Ascending aorta (tissue), 2 donors: Measurements from ENCODE around the gene CREB3L4. TPM values are rescaled to one million over a fixed set of nuclear protein-coding genes. Genes with fewer than 3 reads are reported as not detected.
"Not testable (repeated sequence)": the region's sequence is repeated elsewhere in the genome, so short reads cannot be mapped to it uniquely, and the experiment has no call there.

Experiments
- DNase-seq, 2 donors: peaks; one replicate each; pipeline ENCODE4 v3.0.0-alpha.2; 2019; ENCODE audit warnings: low spot score in 2 of 2
- H3K27ac ChIP-seq, 2 donors: fragments of 200-600 bp; sonication (generic); one replicate each; pipeline ENCODE4 v1.5.1; 2016 to 2017; ENCODE audit warnings: mild to moderate bottlenecking in 1 of 2
- H3K27me3 ChIP-seq: fragments of 200-600 bp; sonication (generic); one replicate; pipeline ENCODE4 v1.5.1; 2017
- H3K36me3 ChIP-seq, 2 donors: fragments of 200-600 bp; sonication (generic); one replicate each; pipeline ENCODE4 v1.5.1; 2016
- H3K4me1 ChIP-seq, 2 donors: fragments of 200-600 bp; sonication (generic); one replicate each; pipeline ENCODE4 v1.5.1; 2016 to 2017; ENCODE audit warnings: mild to moderate bottlenecking in 1 of 2
- H3K4me3 ChIP-seq, 2 donors: fragments of 200-600 bp; sonication (generic); one replicate each; pipeline ENCODE4 v1.5.1; 2016 to 2017; ENCODE audit warnings: mild to moderate bottlenecking in 1 of 2
- H3K9me3 ChIP-seq, 2 donors: fragments of 200-600 bp; sonication (generic); one replicate each; pipeline ENCODE4 v1.5.1; 2016
- intact Hi-C: fragments of 100-400 bp; cut with DNase I; formaldehyde crosslinking; loops from one replicate; pipeline ENCODE4 v1.15.1; 2023
- total RNA-seq: library from RNA; depleted of rRNA; stranded (reverse); fragments of >200 nt; gene quantifications from one replicate; pipeline ENCODE4 v1.1.0, GENCODE V29; 2016
- TF ChIP-seq, protein P1 (sequence below), 3 experiments: fragments of 200-600 bp in 2 of 3; fragments of 450-650 bp in 1 of 3; sonication (generic) in 2 of 3; IDR thresholded peaks; one replicate each; pipeline ENCODE4 v1.5.1; 2016 to 2019; ENCODE audit warnings: antibody characterized with exemption in 3 of 3, mild to moderate bottlenecking in 1 of 3, moderate library complexity in 1 of 3

CREB3L4 gene
- total RNA-seq, 1 donor from 2014 or later, result 6.3 TPM

DNA sequence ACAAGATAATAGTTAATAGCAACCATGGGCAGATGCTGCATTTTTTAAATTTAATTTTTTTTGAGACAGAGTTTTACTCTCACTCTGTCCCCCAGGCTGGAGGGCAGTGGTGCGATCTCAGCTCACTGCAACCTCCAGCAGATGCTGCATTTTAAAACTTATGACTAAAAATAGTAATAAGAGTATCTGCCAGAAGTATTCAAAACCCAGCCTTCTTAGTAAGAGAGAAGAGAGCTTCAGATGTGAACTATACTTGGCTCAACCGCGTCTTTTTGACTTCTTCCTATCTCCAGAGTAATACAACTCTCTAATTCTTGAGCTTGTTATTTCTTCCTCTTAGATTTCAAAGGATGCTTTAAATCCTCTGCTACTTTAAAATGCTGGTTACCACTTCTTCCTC is 27.5 kb downstream of the CREB3L4 start:
- Histone ChIP-seq H3K4me3 (no peak overlapping the region), H3K27ac (no peak overlapping the region), H3K36me3 (peaks cover 31 to 44% of the 10 kb centered on the region in 2 donors), H3K4me1 (peaks cover 7 to 22% of the 10 kb centered on the region in 2 donors), H3K27me3 (no peaks in the 10 kb centered on the region), H3K9me3 (no peaks in the 10 kb centered on the region)
- intact Hi-C loops, result no loop called here
- DNase-seq, result no peak
- TF ChIP-seq, protein P1, sequence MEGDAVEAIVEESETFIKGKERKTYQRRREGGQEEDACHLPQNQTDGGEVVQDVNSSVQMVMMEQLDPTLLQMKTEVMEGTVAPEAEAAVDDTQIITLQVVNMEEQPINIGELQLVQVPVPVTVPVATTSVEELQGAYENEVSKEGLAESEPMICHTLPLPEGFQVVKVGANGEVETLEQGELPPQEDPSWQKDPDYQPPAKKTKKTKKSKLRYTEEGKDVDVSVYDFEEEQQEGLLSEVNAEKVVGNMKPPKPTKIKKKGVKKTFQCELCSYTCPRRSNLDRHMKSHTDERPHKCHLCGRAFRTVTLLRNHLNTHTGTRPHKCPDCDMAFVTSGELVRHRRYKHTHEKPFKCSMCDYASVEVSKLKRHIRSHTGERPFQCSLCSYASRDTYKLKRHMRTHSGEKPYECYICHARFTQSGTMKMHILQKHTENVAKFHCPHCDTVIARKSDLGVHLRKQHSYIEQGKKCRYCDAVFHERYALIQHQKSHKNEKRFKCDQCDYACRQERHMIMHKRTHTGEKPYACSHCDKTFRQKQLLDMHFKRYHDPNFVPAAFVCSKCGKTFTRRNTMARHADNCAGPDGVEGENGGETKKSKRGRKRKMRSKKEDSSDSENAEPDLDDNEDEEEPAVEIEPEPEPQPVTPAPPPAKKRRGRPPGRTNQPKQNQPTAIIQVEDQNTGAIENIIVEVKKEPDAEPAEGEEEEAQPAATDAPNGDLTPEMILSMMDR (IDR thresholded peaks at IDR 0.05), result no peak

DNA sequence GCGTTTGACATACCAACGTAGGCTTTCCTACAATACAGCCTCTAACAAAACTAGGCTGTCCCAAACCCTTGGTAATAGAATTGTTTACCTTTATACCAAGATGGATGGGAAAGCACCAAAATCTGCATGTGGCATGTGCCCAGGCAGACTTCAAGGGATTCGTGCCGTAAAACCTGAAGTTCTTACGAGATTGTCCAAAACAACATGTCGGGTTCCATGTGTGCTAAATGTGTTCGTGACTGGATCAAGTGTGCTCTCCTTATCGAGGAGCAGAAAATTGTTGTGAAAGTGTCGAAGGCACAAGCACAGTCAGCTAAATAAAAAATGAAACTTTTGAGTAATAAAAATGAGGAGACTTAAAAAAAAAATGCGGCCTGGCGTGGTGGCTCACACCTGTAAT is 27.9 kb downstream of the CREB3L4 start:
- intact Hi-C loops, result no loop called here
- Histone ChIP-seq H3K27ac (no peak overlapping the region), H3K4me3 (no peak overlapping the region), H3K9me3 (no peaks in the 10 kb centered on the region), H3K4me1 (peaks cover 7 to 22% of the 10 kb centered on the region in 2 donors), H3K27me3 (no peaks in the 10 kb centered on the region), H3K36me3 (peaks cover 31 to 44% of the 10 kb centered on the region in 2 donors)
- DNase-seq, result no peak
- TF ChIP-seq, protein P1 (IDR thresholded peaks at IDR 0.05), result no peak

DNA sequence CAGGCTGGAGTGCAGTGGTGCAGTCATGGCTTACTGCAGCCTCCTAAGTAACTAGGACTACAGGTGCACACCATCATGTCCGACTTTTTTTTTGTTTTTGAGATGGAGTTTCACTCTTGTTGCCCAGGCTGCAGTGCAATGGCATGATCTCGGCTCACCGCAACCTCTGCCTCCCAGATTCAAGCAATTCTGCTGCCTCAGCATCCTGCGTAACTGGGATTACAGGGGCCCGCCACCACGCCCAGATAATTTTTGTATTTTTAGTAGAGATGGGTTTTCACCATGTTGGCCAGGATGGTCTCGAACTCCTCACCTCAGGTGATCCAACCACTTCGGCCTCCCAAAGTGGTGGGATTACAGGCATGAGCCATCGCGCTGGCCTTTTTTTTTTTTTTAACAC is 29.2 kb downstream of the CREB3L4 start:
- DNase-seq, H3K9me3 ChIP-seq, H3K27ac ChIP-seq, H3K4me3 ChIP-seq, intact Hi-C loops, H3K27me3 ChIP-seq: not testable (repeated sequence)
- H3K4me1 ChIP-seq, result peaks cover 7 to 17% of the 10 kb centered on the region in 2 donors
- H3K36me3 ChIP-seq, result peaks cover 31 to 43% of the 10 kb centered on the region in 2 donors

DNA sequence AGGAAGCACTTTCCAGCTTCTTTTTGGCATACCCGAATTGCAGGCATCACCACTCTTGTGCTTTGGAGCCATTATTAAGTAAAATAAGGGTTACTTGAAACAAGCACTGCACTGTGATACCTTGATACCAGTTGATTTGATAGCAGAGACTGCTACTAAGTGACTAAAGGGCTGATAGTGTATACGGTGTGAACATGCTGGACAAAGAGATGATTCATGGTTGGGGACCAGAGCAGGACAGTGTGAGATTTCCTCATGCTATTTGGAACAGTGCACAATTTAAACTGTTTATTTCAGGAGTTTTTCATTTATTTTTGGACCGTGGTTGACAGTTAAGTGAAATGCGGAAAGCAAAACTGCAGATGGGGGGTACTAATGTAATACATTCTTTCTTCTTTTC is 32.7 kb downstream of the CREB3L4 start:
- H3K4me3 ChIP-seq, result no peak overlapping the region
- no peak overlapping the region for H3K27ac ChIP-seq
- peaks cover 10 to 11% of the 10 kb centered on the region in 2 donors for H3K36me3 ChIP-seq
- DNase-seq, result no peak
- H3K9me3 ChIP-seq, result no peaks in the 10 kb centered on the region
- TF ChIP-seq, protein P1 (IDR thresholded peaks at IDR 0.05), result no peak
- H3K27me3 ChIP-seq, result no peaks in the 10 kb centered on the region
- no peaks in the 10 kb centered on the region for H3K4me1 ChIP-seq
- intact Hi-C loops, result no loop called here

DNA sequence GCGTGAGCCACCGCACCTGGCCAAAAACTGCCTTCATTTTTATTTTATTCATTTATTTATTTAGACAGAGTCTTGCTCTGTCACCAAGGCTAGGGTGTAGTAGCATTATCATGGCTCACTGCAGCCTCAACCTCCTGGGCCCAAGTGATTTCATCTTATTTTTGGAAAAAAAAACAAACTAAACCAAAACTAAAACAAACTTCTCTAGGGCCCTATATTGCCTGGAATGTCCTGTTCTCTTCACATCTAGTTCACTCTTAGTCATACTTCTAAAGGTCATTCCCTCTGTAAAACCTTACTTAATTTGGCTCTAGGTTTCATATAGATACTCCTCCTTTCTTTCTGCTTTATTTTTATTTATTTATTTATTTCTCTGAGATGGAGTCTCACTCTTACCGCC is 38.4 kb downstream of the CREB3L4 start:
- TF ChIP-seq, protein P1 (IDR thresholded peaks at IDR 0.05), result no peak
- Histone ChIP-seq H3K4me1 (peaks cover 0 to 4% of the 10 kb centered on the region in 2 donors), H3K27ac (peak overlapping the region; percentile 14 to 50), H3K27me3 (no peaks in the 10 kb centered on the region), H3K36me3 (no peaks in the 10 kb centered on the region), H3K4me3 (no peak overlapping the region), H3K9me3 (no peaks in the 10 kb centered on the region)
- no peak for DNase-seq
- intact Hi-C loops, result no loop called here

DNA sequence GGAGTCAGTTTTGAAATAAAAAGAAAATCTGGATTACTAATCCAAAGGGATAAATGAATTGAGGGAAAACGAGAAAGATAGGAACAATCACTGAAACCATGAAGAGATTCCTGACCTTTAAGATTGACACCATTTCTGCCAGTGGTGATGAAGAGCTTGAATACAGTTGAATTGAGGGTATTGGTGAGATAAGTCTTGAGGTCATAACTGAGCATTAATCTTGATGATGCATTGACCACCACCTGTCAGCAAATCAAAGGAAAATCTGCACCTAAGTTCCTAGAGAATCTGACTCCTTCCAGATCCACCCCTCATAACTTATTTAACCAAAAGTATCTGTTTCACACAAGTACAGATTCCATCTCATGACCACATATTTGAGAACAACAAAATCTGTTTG is 44.4 kb downstream of the CREB3L4 start:
- intact Hi-C loops, result no loop called here
- TF ChIP-seq, protein P1 (IDR thresholded peaks at IDR 0.05), result no peak

DNA sequence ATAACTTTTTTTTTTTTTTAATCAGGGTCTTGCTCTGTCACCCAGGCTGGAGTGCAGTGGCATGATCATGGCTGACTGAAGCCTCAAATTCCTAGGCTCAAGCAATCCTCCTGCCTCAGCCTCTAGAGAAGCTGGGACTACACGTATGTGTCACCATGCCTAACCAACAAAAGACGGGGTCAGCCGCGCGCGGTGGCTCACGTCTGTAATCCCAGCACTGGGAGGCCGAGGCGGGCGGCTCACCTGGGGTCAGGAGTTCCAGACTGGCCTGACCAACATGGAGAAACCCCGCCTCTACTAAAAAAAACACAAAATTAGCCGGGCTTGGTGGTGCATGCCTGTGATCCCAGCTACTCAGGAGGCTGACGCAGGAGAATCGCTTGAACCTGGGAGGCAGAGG is 44.8 kb downstream of the CREB3L4 start:
- DNase-seq, H3K36me3 ChIP-seq, H3K4me1 ChIP-seq, H3K9me3 ChIP-seq, H3K4me3 ChIP-seq, H3K27ac ChIP-seq, H3K27me3 ChIP-seq, intact Hi-C loops: not testable (repeated sequence)

More for the DNA sequence above, 44.4 kb downstream of the CREB3L4 start:
- Histone ChIP-seq H3K27ac (no peak overlapping the region), H3K4me3 (no peak overlapping the region), H3K27me3 (no peaks in the 10 kb centered on the region), H3K9me3 (no peaks in the 10 kb centered on the region), H3K36me3 (no peaks in the 10 kb centered on the region), H3K4me1 (no peaks in the 10 kb centered on the region)
- DNase-seq, result no peak
